Effector CD4-positive, alpha-beta T cell (primary cell): Measurements from ENCODE around the gene CNTN5. TPM values are rescaled to one million over a fixed set of nuclear protein-coding genes. Genes with fewer than 3 reads are reported as not detected.
"Not testable (repeated sequence)": the region's sequence is repeated elsewhere in the genome, so short reads cannot be mapped to it uniquely, and the experiment has no call there.

Experiments used
- DNase-seq: peaks from one replicate; pipeline ENCODE4 v3.0.0-alpha.2; 2020
- total RNA-seq: gene quantifications from one replicate; lab custom pipeline; 2026; lab: John Stamatoyannopoulos, UW

Gene CNTN5
- total RNA-seq: not detected

DNA sequence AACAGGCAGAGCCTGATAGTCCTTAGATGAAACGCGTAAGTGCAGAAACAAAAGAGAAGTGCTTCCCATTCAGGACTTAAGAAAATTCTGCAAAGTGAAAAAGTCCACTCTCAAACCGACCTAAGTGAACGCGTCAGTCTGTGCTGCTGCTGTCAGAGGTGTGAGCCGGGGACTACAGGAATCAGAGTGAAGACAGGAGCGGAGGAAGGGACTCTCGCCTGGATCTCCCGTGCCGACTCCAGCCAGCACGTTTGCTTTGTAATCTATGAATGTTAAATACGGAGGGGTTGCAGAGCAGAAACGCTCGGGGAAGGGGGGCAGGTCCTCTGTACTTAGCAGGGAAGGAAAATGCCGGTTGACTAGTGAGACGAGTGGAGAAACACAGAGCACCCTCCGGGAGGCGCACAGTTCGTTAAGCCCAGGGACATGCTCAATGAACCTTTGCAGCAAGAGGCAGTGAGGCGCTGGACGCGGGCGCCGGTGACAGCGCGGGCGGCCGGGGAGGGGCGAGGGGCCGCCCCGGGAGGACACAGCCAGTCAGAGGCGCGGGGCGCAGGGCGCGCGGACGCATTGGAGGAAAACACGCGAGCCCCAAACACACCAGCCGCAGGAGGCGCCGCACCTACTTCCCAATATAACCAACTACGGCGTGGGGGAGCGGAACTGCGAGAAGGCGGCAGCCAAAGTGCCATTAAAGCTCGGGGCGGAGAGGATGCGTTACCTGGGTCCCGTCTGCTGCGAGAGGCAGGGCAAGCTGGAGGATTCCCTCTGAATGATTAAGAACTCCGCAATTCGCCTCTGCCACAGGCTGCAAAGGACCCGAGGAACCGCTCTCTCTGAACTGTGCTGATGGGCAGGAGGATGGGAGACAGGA is at the start of gene CNTN5:
TSS of gene CNTN5 (plus strand) at position 598 of the 874 bp plus-strand sequence.
- DNase-seq: no peak

DNA sequence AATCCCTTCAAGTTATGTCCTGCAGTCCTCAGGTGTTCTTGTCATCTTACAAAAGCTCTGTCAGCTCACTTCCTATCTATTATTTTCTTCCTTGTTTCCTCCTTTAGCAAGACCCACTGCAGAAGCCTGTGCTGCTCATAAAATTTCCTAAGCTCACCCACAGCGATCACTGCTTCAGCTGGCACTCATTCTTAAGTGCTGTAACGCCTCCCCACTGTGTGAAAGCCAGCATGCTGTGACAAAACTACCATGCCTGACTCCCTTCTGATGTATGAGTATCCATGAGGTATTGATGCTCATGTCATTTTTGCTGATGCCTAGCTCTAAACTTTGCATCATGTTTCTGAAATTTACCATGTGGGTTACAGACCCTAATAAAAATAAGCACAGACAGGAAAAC is 41.5 kb upstream of the CNTN5 start:
- no peak for DNase-seq

DNA sequence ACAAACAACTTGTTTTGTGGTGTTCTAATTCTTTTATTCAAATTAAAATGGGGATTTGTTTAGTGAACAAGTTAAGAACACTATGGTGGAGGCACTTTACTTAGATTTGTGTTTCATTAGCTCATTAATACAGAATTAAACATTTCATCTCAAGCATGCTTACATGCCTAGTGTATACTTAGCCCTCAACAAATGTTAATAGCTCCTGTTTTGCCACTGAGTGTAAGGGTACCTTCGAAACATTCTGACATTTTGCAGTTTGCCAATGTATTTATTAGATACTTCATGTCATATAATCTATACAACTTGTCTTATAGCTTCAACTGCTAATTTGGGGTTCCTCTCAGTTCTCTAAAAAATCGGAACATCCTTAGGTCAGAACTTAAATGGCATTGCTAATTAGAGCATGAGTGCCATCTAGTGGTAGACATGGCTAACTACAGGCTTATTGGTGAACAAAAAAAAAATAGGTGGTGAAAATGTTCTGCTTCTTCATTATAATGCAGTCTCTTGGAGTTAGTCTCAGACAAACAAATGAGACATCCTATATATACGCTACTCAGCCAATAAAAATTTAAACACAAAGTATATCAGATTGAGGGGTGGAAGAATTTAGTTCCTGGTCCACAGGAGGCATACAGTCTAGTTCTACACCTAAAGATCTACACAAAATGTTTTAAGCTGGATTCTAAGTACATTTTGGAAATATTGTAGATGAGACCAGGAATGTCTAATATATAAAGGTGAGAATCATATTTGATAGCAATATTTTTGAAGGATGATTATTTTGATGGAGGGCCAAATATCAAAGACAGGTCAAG is 4.9 kb upstream of the CNTN5 start:
- no peak for DNase-seq

DNA sequence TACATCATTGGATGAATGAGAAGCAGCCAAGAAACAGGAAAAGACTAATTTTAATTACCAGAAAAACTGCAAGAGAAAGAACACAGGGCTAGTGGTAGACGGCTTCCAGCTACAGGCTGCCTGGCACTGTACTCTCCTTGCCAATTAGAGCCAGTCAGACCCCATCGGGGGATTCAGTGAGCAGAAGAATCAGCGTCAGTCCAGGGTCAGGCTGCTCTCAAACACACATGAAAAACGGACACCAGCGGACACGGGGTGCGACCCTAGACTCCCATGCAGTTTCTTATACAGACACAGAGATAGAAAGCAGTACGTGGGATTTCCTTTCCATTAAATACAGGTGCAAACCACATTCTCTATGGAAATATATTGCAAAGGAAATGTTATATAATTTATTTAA is 1.1 kb upstream of the CNTN5 start:
- no peak for DNase-seq

- no peak for DNase-seq
Observed at GRCh38 chr11:99037057-99037456, 16.3 kb downstream of the CNTN5 start.

DNA sequence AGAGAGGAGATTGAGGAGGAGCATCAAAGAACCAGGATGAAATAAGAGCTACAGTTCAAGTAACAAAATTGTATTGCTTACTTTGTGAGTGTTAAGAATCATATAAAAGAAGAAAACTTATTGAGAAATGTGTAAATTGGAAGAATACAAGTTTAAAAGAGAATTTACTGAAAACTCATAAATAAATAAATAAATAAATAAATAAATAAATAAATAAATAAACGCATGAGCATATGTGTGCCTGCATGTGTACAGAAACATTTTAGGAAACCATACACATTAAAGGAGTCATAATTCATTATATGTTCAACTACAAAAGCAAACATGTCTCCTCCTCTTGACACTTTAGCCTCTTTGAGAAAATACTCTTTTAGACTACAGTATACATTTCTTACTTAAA is 42.6 kb downstream of the CNTN5 start:
- no peak for DNase-seq

- DNase-seq: no peak
Observed at GRCh38 chr11:99065121-99065520, 44.4 kb downstream of the CNTN5 start.

- DNase-seq: no peak
Observed at GRCh38 chr11:99066618-99067317, 46.0 kb downstream of the CNTN5 start.

DNA sequence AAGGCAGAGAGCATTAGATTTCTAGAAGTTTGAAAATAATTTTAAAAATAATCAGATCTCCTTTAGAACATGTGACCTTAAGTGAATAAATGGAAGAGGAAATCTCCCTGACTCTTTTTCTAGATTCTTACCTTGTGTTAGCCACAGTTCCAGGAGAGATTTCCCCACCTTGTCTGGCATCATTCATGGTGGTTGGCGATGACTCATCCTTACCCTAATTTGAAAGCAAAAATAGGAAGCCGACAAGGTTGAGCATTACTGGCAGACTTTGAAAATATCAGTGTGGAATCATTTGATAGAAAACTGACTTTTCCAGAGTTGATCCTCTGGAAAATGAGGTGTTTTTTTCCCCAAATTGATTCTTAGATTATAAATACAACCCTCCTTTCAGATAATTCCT is 48.1 kb downstream of the CNTN5 start:
- no peak for DNase-seq

GRCh38 chr11:99069856-99070444 is 49.2 kb downstream of the CNTN5 start:
- DNase-seq: no peak

DNA sequence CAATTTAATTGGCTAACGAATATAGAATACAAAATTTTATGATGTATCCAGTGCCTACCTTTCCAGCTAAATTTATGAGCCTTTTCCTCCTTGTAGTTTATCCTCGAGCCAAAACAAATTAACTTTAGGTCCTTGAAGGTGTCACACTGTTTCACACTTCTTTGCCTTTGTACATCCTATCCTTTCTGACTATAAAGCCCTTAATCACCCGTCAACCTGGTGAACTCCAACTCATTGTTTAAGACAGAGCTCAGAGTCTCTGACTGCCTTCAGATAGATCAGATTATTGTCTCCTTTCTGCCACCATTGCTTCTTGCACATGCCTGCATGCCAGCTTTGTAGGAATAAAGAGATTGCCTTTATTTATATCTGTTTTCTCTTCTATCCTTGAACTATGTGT is 58.8 kb downstream of the CNTN5 start:
- no peak for DNase-seq

- no peak for DNase-seq
Observed at GRCh38 chr11:99080154-99080553, 59.4 kb downstream of the CNTN5 start.

DNA sequence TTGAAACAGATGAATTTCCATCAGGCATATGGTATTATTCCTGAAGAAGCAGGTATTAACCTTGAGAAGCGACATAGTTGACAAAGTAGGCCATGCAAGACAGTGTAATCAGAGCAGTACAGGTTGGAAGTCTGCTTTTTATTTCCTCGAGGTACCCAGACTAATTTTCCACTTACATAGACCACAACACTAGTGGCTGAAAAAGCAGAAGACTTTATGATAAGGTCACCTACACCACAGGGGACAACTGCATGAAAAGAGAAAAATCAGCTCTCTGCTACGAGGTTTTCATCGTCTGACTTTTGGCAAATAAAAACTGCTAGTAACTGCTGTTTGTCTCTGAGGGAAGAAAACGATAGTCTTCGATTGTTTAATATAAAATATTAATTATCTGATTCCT is 77.5 kb downstream of the CNTN5 start:
- DNase-seq: no peak

DNA sequence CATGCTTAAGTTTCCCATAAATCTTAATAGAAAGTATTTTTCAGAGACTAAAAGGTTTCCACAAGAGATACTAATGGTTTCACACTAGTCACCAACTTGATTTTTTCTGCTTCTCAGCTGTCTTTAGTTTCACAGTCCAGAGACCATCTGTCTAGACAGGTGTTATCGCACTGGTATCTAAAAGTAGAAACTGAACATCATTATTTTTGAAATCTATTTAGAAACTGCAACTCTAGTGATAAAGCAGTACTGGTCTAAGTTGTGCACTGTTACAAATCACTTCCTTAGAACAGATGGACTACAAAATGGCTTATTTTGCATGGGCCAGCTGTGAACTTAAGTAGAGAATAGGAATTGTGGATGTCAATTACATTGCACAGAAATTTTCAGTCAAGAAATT is 78.0 kb downstream of the CNTN5 start:
- no peak for DNase-seq

DNA sequence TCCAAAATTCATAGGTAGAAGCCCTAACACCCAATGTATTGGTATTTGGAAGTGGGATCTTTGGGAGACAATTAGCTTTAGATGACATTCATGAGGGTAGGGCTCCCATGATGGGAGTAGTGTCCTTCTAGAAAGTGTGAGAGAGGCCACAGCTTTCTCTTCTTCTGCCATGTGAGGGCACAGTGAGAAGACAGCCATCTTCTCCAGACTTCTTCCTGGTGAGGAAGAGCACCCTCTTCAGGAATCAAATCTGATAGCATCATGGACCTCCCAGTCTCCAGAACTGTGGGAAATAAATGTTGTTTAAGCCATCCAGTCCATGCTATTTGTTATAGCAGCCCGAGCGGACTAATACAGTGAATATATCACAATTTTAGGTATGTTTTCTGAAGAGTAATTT is 96.9 kb downstream of the CNTN5 start:
- DNase-seq: no peak

DNA sequence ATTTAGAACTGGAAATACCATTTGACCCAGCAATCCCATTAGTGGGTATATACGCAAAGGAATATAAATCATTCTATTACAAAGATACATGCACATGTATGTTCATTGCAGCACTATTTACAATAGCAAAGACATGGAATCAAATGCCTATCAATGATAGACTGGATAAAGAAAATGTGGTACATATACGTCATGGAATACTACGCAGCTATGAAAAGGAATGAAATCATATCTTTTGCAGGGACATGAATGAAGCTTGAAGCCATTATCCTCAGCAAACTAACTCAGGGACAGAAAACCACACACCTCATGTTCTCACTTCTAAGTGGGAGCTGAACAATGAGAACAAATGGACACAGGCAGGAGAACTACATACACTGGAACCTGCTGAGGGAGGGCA is 113.1 kb downstream of the CNTN5 start:
- not testable (repeated sequence) for DNase-seq

DNA sequence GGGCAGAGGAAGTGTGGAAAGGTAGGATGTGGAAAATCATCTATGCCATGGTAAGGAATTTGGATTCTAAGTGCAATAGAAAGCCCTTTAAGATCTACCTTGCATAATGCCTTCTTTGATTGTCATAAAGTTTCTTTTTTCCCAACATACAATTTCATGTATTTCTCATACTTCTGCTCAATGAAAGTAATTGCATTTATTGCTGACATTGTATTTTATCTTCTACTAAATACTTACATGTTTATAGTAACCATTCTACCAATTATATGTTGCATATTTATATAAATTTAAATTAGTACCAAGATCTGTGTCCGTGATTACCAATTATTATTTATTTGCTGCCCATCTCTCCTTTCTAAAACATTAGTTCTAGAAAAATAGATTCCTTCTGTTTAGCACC is 114.8 kb downstream of the CNTN5 start:
- no peak for DNase-seq

DNA sequence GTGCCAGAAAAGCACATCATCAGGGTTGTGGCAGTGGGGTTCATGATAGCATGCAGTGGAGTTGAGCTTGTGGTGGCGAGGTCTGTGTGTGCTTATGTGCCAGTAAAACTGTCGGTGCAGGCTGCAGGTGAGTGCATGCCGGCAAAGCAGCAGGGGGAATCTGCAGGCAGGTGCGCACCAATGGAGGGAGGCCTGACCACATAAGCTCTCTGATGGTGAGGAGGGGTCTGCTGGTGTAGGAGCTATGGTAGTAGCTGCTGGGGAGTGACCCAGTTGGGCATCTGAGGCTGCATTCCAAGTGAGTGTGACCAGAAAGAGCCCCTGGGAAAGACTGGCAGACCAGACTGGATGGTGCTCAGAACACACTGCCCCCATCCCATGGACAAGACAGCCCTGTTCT is 121.5 kb downstream of the CNTN5 start:
- DNase-seq: no peak

- no peak for DNase-seq
Observed at GRCh38 chr11:99148352-99148751, 127.6 kb downstream of the CNTN5 start.

GRCh38 chr11:99154277-99154676 is 133.5 kb downstream of the CNTN5 start:
- no peak for DNase-seq

DNA sequence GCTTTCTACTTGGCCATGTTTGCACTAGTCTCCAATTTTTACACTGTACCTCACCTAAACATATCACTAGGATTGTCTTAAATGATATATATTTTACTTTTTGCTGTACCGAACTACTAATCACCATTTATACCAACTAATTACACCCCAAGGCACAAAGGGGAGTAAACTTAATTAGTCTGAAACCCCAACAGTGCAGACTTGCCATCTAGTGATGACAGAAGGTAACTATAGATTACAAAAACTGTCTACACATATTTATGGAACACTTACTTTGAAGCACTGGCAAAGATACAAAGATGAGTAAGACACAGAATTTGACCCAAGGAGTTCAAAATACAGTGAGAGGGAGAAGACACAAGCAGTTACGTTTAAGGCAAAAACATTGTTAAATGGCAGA is 139.7 kb downstream of the CNTN5 start:
- DNase-seq: no peak

DNA sequence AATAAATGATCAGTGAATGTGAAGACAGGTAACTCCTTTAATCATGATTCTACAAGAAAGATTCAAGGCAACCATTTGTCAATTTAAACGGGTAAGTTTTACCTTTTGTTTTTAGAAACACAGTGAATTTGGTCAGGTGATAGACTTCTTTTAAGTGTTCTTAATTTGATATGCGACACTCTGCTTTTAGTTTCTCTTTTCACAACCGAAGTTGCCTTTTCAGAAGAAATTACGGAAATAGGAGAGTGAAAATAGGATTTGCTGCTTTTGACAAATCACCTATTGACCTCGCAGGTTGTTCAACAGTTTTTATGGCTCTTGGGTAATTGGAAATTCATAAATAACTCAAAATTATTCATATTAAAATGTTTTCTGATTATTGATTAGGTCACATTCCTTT is 142.1 kb downstream of the CNTN5 start:
- DNase-seq: no peak

DNA sequence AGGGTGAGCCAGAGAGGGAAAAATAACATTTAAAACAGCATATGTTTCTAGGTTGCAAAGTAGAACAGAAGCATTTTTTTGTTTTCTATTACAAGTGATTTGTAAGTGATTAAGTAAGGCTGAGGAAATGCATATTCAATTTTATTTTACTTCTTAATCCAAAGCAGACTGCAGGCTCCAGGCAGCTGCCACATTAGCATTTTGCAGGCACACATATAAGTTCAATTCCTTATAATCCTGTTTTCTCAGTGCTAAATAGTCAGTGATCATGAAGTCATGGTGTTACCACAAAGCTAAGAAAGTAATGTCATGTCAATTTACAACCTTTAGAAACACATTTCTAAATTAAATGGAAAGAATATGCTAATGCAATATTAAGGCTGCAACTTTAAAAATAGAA is 149.8 kb downstream of the CNTN5 start:
- DNase-seq: no peak
